MCF 10A (cell line): ENCODE measurements around the gene TBX19. TPM values are rescaled to one million over a fixed set of nuclear protein-coding genes. Genes with fewer than 3 reads are reported as not detected.
A peak's percentile ranks its signal among the peaks of the same experiment; 100 is the strongest.
"Not testable (repeated sequence)": the region's sequence is repeated elsewhere in the genome, so short reads cannot be mapped to it uniquely, and the experiment has no call there.

Experiments used
- BruUV-seq: library from RNA; stranded (reverse); fragments of 400-500 nt; replicated peaks from 2 replicates; lab custom pipeline; 2021; lab: Mats Ljungman, UMichigan
- CTCF ChIA-PET: fragments of 300-600 bp; sonication (Branson Sonifier 250); formaldehyde crosslinking; extraction: SDS; loops from one replicate; lab custom pipeline; 2021; ENCODE audit warnings: antibody characterized with exemption, inconsistent platforms; lab: Yijun Ruan, JAX
- POLR2A ChIA-PET: fragments of 300-600, 350-650 bp; sonication (Branson Sonifier 250); formaldehyde crosslinking; extraction: SDS; loops from one replicate; lab custom pipeline; 2020; ENCODE audit warnings: antibody characterized with exemption, inconsistent platforms; lab: Yijun Ruan, JAX
- DNase-seq: peaks from one replicate; pipeline ENCODE4 v3.0.0-alpha.2; 2018; ENCODE audit not compliant: unreplicated experiment
- H3K27ac Mint-ChIP-seq: one replicate; pipeline ENCODE4 v1.8.0; 2022; ENCODE audit warnings: mild to moderate bottlenecking, low read depth, mixed read lengths; ENCODE audit not compliant: unreplicated experiment
- H3K27me3 Mint-ChIP-seq: one replicate; pipeline ENCODE4 v1.8.0; 2022; ENCODE audit warnings: mixed read lengths; ENCODE audit not compliant: insufficient read depth, unreplicated experiment
- H3K36me3 Mint-ChIP-seq: one replicate; pipeline ENCODE4 v1.8.0; 2022; ENCODE audit warnings: mild to moderate bottlenecking, moderate library complexity, mixed read lengths; ENCODE audit not compliant: insufficient read depth, unreplicated experiment
- H3K4me1 Mint-ChIP-seq: one replicate; pipeline ENCODE4 v1.8.0; 2022; ENCODE audit warnings: mixed read lengths; ENCODE audit not compliant: insufficient read depth, unreplicated experiment
- H3K4me3 Mint-ChIP-seq: one replicate; pipeline ENCODE4 v1.8.0; 2022; ENCODE audit warnings: mild to moderate bottlenecking, moderate library complexity, mixed read lengths; ENCODE audit not compliant: unreplicated experiment
- H3K9me3 Mint-ChIP-seq: one replicate; pipeline ENCODE4 v1.8.0; 2022; ENCODE audit warnings: mixed read lengths; ENCODE audit not compliant: unreplicated experiment
- CTCF ChIP-seq: fragments of 200-600 bp; IDR thresholded peaks from one replicate; pipeline ENCODE4 v1.8.0; 2022; ENCODE audit warnings: antibody characterized with exemption, mild to moderate bottlenecking; ENCODE audit not compliant: unreplicated experiment
- intact Hi-C: fragments of 100-400 bp; cut with micrococcal nuclease; formaldehyde crosslinking; loops from 2 replicates; pipeline ENCODE4 v1.14.1; 2022
- total RNA-seq: library from RNA; stranded (reverse); gene quantifications from 2 replicates; pipeline ENCODE4 v1.2.3, GENCODE V29; 2022

TBX19 gene
- total RNA-seq, 1 experiment from 2014 or later: 1.6 TPM

GRCh38 chr1:168348146-168348709 is 67.6 kb downstream of the TBX19 start:
- Mint-ChIP-seq H3K27ac (peak overlapping the region; percentile 40), H3K4me1 (no peaks in the 10 kb centered on the region), H3K27me3 (no peaks in the 10 kb centered on the region), H3K4me3 (peak overlapping the region; percentile 76), H3K9me3 (no peaks in the 10 kb centered on the region), H3K36me3 (peaks cover 8% of the 10 kb centered on the region)
- no peak for TF ChIP-seq CTCF
- no TSS peak for BruUV-seq
- POLR2A ChIA-PET: interaction anchor here (0.6 to 1.4 kb wide), 8 partner anchors 14 to 459 kb away, joined by 3 to 5 read pairs (median 3); no protein-coding TSS in a partner anchor
- CTCF ChIA-PET: interaction anchor here (0.6 to 9.4 kb wide), 10 partner anchors 17 to 1019 kb away, joined by 3 to 119 read pairs (median 4); partner anchors contain the start of gene NME7
- peak; percentile 38 for DNase-seq
- intact Hi-C loops: no loop called here

- CTCF ChIA-PET: interaction anchor here (0.7 to 3.2 kb wide), 3 partner anchors 11 to 160 kb away, joined by 3 to 25 read pairs (median 3); no protein-coding TSS in a partner anchor
- DNase-seq, BruUV-seq, H3K36me3 Mint-ChIP-seq, H3K27ac Mint-ChIP-seq, H3K27me3 Mint-ChIP-seq, intact Hi-C loops, H3K9me3 Mint-ChIP-seq, H3K4me3 Mint-ChIP-seq, H3K4me1 Mint-ChIP-seq, POLR2A ChIA-PET: not testable (repeated sequence)
Observed at GRCh38 chr1:168354335-168355269, 73.9 kb downstream of the TBX19 start.

- no peaks in the 10 kb centered on the region for H3K9me3 Mint-ChIP-seq
- H3K4me3 Mint-ChIP-seq: no peak overlapping the region
- DNase-seq: no peak
- H3K27me3 Mint-ChIP-seq: peaks cover 11% of the 10 kb centered on the region
- H3K27ac Mint-ChIP-seq: no peak overlapping the region
- CTCF ChIA-PET: interaction anchor here (0.5 to 1.2 kb wide), 8 partner anchors 17 to 1077 kb away, joined by 3 to 7 read pairs (median 3); no protein-coding TSS in a partner anchor
- no peak for TF ChIP-seq CTCF
- POLR2A ChIA-PET: no interaction called here
- BruUV-seq: no TSS peak
- intact Hi-C loops: no loop called here
- H3K36me3 Mint-ChIP-seq: no peaks in the 10 kb centered on the region
- no peaks in the 10 kb centered on the region for H3K4me1 Mint-ChIP-seq
Observed at GRCh38 chr1:168360151-168361021, 79.7 kb downstream of the TBX19 start.

GRCh38 chr1:168361252-168361651 is 80.6 kb downstream of the TBX19 start:
- no peak for TF ChIP-seq CTCF
- ChIA-PET CTCF (interaction anchor here (0.6 to 1.3 kb wide), 3 partner anchors 18 to 85 kb away, joined by 3 to 5 read pairs (median 4); no protein-coding TSS in a partner anchor), POLR2A (no interaction called here)
- no peak for DNase-seq
- no peaks in the 10 kb centered on the region for H3K4me1 Mint-ChIP-seq
- peaks cover 15% of the 10 kb centered on the region for H3K27me3 Mint-ChIP-seq
- no peaks in the 10 kb centered on the region for H3K9me3 Mint-ChIP-seq
- H3K4me3 Mint-ChIP-seq: no peak overlapping the region
- intact Hi-C loops: no loop called here
- H3K27ac Mint-ChIP-seq: no peak overlapping the region
- no peaks in the 10 kb centered on the region for H3K36me3 Mint-ChIP-seq
- BruUV-seq: no TSS peak
